Right hindlimb (tissue), 1 donor: ENCODE data around the gene FBXW9.
"Not testable (repeated sequence)": the region's sequence is repeated elsewhere in the genome, so short reads cannot be mapped to it uniquely, and the experiment has no call there.

Experiments
- DNase-seq: peaks from one replicate; pipeline ENCODE4 v3.0.0-alpha.2; 2018

Gene FBXW9

DNA sequence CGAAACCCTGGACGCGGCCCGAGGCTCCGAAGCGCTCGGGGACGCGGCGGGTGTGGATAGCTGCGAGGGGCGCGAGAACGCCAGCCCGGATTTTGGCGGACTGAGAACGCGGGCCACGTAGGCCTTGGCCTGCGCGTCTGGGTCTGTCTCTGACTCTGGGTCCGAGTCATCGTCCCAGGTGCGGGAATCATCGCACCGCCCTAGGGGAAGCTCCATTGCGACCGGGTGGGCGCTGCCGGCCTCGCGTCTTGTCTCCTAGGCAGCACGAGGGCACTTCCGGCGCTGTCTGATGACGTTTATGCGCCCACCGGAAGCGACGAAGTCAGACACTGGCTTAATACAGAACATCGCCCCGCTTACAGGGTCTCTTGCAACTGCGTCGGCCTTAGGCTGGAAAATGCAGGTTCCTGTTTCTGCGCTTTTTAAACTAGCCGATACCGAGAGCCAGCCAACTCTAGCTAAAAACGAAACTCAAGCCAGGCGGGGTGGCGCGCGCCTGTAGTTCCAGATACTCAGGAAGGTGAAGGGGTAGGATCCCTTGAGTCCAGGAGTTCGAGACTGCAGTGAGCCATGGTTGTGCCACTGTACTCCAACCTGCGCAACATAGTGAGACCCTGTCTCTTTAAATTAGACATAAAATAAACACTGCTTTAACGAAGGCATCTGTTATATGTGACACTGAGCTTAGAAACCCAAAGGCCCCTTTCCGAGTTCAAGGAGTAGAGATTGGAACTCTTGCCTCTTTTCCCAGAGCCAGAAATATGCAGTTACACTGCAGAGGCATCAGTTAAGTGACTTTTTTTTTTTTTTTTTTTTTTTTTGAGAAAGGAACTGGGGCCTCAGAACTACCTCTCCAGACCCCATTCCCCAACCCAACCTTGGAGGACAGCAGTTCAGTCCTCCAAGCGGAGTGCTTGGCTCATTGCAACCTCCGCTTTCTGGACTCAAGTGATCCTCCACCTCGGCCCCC lies at the start of gene FBXW9:
Gene FBXW9, minus strand, starts transcription at position 266 of the 970 bp plus-strand sequence. Its CDS starts 50 bp downstream, at position 216.
- DNase-seq = peak; percentile 96

DNA sequence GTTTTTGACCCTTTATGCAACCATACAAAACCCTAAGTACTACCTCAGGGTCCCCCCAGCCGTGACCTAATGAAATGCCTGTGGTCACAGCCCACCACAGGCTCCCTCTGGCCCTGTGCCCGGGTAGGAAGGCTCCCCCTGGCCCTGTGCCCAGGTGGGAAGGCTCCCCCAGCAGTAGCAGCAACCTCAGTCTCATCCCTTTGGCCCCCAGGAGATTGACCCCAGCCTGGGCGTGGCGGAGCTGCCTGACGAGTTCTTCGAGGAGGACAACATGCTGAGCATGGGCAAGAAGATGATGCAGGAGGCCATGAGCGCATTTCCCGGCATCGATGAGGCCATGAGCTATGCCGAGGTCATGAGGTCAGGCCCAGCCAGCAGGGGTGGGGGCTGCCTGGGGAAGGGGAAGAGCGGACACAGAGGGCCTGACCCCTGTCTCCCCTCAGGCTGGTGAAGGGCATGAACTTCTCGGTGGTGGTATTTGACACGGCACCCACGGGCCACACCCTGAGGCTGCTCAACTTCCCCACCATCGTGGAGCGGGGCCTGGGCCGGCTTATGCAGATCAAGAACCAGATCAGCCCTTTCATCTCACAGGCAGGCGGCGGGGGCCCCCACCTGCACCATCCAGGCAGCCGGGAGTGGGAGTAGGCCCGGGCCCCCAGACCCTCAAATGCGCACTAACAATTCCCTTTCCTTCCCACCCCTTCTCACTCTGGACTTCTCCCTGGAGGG lies 48.9 kb upstream of the FBXW9 start:
- DNase-seq = no peak

DNA sequence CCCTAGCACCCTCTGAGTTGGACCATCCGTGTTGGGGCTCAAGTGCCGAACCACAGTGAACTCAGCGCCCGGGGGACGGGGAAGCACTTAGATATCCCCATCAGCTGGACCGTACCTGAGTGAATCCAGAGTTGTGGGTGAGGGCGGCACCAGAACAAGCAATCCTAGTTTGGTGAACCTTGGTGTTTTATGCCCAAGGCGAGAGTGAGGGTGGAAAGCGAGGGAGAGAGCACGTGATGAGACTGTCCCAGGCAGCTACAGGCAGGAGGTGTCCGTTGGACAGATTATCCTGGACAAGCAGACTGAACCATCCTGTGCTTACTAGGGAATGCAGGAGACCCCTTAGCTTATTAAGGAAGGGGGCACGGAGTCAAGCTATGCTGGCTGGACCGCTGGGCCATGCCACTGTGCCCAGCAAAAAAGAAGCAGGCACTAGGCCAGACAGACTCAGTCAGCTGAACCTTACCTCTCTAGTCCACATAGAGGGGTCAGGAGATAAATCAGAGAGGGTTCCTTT lies 41.5 kb upstream of the FBXW9 start:
- no peak for DNase-seq

DNA sequence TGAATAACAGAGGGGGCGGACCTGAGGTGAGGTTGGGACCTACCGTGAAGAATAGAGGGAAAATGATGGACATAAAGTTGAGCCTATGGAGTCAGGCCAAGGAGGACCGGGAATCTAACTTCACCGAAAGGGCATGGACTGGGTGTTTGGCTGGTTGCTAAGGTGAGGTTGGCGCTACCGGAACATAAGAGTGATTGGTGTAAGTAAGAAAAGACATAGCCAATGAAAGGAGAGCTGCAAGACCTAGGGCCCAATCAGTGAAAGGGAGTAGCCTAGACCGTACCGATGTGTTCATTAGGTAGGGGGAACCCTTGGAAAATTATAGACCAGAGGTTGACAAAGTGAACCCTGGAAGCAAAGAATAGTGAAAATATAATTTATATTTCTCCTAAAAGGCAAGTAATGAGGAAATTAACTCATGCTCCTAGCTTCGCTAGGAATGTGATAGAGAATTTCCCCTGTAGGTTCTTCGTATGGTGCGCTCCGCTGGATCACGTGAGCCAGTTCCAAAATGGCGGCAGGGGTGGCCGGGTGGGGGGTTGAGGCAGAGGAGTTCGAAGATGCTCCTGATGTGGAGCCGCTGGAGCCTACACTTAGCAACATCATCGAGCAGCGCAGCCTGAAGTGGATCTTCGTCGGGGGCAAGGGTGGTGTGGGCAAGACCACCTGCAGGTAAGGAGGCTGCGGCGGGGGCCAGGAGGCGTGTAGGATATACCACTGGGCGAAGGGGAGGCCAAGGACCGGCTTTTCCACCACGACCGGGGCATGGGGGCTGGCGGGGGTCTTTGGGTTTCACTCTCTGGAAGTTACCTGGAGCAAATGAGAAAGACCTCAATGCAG lies 40.8 kb upstream of the FBXW9 start, which contains the start of gene GET3:
Gene GET3, plus strand, starts transcription at position 503 of the 840 bp plus-strand sequence. Its CDS starts 9 bp downstream, at position 512.
- peak; percentile 95 for DNase-seq

DNA sequence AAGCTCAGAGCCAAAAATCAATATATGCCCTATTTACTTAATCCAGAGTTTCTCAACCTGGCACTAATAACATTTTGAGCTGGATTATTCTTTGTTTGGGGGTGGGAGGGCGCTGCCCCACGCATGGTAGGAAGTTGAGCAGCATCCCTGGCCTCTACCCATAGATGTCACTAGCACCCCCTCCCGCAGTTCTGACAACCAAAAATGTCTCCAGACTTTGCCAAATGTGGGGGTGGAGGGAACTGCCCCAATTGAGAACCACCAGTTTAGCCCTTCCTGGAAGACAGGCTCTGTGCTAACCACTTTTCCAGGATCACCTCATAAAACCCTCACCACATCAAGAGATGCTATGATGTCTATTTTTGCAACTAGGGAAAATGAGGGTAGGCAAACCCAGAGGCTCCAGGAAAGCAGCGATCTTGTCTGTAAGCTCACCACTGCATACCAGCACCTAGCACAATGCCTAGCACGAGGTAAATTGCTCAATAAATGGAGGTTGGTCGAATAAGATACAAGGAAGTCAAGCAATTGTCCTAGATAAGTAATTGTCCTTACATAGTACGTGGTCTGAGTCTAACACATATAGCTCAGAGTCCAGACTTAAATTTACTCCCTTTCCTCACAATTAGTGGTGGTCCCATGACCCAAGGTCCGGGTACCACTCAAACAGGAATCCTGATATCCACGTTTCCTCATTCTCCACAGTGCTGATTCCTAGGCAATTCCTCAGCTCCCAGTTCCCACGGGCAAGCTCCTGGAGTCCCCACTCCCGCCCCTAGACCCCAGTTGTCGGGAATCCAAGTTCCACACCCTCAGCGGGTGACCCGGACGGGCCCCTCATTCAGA lies 37.2 kb upstream of the FBXW9 start:
- peak; percentile 57 for DNase-seq

DNA sequence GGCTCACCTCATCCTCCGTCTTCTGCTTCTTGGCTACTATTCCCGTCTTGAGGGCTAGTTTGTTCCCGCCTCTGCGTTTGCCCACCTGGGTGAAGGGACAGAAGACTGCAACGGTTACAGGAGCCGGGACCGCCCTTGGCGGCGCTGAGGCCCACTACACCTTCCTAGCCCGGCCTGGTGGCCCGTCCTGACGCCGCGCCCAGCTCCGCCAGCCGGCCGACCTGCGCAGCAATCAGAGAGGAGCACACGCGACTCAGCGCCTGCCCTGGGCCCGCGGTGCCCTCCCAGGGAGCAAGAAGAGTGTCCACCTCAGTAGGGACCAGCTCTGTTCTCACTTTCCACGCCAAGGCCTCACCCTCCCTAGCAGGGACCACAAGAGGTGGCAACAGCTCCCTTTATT lies 34.9 kb upstream of the FBXW9 start:
- DNase-seq = no peak

DNA sequence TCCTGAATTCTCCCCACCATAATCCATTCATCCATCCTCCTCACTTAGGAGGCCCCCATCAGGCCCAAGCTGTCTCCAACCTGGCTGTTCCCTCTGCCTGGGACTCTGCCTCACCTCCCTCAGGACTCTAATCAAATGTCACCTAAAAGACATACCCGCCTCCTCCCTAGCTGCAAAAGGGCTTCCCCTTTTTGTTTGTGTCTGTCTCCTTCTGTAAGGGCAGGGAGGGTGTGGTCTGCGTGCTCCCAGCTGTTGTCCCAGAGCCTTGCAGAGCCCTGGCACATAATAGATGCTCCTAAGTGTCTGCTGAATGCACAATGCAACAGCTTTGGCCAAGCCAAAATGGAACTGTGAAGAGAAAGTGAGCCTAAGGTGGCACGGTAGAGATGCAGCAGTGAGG lies 33.6 kb upstream of the FBXW9 start:
- no peak for DNase-seq

DNA sequence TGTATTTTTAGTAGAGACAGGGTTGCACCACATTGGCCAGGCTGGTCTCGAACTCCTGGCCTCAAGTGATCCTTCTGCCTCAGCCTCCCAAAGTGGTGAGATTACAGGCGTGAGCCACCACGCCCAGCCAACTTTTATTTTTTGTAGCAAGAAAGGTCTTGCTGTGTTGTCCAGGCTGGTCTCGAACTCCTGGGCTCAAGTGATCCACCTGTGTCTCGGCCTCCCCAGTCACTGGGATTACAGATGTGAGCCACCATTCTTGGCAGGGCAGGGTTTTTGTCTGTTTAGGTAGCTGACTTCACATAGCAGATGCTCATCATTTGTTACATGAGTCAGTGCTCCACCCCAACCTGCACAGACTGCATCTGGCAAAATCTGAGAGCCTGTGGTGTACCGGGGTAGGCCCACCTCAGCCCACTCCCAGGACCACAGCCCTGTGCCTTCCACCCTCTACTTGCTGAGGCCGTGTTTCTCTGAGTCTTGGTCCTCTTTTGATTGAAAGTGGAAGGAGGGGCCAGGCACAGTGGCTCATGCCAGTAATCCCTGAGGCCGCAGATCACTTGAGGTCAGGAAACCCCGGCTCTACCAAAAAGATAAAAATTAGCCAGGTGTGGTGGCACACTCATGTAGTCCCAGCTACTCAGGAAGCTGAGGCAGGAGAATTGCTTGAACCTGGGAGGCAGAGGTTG lies 31.5 kb upstream of the FBXW9 start:
- no peak for DNase-seq

DNA sequence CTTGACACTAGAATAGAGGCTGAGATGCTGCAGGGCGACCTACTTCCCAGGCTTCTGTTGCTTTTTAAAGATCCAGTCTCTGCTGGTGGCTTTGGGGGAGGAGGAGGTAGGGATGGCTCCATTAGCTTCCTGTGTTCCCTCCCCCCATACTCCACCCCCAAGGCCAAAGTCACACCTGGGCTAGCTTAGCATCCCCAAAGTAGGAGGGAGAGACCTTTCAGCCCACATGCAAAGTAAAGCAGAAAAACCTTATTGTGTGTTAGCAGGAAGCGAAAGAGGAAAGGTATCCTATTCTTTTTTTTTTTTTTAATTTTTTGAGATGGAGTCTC lies 30.5 kb upstream of the FBXW9 start:
- DNase-seq = no peak

DNA sequence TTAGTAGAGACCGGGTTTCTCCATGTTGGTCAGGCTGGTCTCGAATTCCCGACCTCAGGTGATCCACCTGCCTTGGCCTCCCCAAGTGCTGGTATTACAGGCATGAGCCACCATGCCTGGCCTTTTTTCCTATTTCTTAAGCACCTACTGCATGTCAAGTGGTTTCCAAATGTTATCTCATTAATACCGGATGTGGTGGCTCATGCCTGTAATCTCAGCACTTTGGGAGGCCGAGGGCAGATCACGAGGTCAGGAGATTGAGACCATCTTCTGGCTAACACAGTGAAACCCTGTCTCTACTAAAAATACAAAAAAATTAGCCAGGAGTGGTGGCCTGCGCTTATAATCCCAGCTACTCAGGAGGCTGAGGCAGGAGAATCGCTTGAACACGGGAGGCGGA lies 29.2 kb upstream of the FBXW9 start:
- not testable (repeated sequence) for DNase-seq

DNA sequence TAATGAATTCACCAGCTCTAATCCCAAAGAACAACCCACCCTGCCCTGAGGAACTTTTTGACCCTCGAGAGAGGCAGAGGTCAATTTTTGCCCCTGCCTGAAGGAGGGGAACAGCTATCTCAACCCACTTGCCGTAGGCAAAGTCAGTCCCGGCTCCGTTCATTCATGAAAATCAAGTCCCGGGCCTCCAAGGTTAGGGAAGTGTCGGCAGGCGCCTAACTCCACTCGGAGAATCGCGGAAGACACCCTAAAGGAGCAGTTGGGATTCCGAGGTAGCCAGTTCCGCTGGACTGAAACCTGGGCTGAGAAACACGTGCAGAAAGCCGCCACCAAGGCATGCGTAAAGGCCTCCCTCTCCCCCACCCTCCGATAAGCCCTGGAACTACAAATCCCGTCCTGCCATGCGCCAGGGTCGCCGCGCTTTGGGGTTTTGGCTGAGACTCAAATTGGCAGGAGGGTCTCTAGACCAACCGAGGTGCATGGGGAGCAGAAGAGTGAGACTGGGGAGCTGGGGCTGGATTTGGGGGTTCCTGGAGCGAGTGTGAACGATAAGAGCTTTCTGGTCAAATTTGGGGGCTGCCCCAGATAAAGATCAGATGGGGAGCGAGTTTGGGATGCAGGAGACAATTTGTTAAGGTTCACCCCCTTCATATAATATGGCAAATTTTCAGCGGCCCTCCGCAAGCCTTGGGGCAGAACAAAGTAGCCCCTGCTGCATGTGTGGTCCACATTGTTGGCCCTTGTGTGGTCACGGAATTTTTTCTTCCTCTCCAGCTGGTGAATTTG lies 27.4 kb upstream of the FBXW9 start, which contains the start of gene TNPO2:
Gene TNPO2, minus strand, starts transcription at position 292 of the 786 bp plus-strand sequence. CDS start 2,955 bp downstream, outside the sequence.
- peak; percentile 82 for DNase-seq

DNA sequence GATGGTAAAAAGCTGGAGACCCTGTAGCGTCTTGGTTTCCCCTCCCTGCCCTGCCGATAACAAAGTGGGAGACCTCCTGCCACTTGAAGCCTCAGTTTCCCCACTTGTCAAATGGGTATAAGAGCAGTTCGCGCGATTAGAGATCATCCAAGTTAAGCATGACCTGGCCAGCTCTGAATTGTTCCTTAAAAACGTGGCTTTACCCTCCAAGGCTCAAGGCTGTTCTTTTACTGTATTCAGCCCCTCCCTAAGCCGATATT lies 26.9 kb upstream of the FBXW9 start:
- no peak for DNase-seq

DNA sequence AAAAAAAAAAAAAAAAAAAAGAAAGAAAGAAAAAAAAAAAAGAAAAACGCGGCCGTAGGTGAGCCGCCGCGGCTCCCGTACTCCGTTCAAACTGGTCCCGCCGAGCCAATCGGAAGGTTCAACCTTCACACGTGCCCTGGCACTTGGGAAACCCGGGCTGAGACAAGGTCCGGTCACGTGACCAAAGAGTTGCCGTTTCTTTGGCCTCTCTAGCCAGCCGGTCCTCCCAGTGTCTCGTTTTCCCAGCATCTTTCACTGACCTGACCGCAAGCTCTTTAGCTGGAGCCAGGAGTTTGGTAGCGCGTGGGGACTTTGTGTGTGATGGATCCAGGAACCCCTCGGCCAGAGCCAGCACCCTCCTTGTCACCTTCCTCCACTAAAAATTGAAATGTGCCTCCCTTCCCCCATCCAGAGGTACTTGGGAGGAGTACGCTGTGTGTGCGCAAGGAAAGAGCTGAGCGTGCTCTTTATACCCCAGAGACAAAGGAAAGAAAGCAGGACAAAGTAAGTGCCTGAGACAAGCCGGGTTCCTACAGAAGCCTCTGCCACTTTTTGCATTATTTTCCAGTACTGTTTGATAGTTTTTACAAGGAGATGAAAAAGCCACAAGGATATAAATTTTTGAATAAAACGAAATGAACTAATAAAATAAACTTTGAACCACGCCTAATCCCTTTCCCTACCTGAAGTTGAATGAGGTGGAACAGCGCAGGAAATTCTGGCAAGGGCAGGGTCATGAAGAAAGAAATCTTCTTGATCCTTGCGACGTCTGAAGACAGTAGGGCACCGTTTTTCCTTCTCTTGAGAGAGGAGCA lies 26.3 kb upstream of the FBXW9 start:
- DNase-seq = peak; percentile 97

DNA sequence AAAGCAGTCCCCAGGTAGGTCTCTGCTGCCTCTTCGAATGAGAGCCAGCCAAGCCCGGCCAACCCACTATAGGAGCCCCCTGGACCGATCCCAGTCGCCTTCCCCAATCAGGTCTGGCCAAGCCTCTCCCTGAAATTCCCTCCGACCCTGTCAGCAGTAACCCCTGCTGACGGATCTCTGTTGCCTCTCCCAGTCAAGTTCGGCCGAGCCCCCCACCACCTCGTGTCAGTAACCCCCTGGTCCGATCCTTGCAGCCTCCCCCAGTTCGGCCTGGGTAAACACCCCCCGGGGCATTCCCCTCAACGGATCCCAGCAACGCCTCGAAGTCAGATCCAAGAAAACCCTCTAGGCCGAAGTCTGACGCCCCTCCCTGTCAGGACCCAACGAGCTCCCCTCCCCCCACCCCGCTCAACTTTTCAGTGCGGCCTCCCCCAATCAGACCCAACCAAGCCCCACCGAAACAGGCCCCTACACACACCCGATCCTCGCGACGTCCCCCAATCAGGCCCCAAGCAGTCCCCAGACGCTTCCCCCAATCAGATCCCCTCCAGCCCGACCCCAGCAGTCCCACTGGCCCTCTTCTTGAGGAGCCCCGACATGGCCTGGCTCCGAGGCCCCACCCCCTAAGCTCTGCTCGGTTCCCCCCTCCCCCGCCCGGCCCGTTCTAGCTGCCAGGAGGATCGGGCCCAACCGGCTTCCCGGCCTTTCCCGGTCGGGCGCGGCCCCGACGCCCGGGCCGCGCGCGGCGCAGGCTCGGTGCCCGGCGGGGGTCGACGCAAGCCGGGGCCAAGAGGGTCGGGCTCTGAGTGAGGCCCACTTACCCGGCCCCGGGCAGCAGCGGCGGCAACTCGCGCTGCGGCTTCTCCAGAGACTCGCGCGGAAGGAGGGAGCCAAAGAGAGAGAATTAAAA lies 25.5 kb upstream of the FBXW9 start:
- DNase-seq = peak; percentile 87

DNA sequence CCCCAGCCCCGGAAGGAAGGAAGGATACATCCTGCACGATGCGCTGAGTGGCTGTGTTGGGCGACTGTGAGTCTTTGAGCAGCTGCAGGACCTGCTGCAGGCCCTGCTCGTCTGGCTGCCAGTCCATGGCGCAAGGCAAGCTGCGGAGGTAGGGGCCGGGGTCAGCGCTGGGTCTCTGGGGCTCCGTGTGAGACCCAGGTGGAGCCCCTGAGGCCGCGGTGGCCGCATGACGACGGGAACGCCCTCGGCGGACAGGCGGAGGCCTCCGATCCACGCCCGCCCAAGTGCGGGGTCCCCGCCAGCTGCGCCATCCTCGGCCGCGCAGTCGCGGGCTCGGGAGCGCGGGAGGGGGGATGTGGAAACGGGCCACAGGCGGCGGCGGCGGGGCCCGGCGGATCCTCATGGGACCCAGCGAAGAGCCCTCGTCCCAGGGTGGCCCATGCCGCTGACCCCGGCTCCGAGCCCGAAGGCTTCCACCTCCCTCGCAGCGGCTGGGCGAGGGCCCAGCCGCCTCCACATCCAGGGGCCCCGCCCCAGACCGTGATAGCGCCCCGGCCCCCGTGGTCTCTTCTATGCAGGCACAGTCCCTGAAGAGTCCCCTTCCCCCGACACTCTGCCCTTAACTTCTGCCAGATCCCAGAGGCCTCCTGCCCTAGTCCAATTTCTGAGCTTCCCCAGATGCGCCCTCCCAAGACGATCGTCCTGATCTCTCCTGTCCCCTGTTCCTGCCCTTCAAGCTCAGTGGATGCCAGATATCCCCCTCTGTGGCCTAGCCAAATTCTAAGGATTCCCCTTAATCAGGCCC lies 24.6 kb upstream of the FBXW9 start:
- DNase-seq = no peak

DNA sequence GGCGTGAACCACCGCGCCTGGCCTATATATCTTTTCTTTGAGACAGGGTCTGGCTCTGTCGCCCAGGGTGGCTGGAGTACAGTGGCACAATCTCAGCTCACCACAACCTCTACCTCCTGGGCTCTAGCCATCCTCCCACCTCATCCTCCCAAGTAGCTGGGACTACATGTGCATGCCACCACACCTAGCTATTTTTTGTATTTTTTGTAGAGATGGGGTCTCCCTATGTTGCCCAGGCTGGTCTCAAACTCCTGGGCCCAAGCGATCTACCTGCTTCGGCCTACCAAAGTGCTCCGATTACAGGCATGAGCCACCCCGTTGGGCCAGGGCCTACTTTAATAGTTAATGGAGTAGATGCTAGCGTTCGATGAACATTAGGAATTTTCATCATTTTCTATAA lies 23.9 kb upstream of the FBXW9 start:
- no peak for DNase-seq

DNA sequence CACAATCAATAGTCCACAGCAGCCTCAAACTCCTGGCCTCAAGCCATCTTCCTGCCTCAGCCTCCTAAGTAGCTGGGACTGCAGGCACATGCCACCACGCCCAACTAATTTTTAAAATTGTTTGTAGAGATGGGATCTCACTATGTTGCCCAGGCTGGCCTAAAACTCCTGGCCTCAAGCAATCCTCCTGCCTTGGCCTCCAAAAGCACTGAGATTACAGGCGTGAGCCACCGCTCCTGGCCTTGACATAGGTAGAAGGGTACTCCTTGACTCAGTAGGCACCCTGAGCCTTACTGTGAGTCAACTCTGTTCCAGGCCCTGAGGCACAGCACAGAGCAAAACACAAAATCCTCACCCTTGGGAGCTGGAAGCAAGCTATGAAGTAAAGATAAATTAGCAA lies 19.5 kb upstream of the FBXW9 start:
- no peak for DNase-seq

DNA sequence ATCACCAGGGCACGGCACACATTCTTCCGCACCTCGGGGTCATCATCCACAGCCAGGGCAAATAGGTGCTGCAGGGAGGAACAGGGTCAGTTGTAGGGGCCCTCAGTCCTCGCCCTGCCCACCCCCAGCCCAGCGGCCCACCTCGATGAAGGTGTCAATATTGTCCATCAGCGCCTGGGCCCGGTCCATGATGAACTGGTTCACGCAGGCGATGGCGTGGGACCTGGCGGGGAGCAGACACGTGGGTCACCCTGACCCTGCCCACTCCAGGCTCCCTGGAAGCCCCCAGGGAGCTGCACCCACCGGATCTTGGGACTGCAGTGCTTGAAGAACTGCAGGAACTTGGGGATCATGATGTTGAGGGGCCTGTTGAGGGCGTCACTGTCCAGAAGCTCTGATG lies 18.7 kb upstream of the FBXW9 start:
- no peak for DNase-seq
